Fibroblast of lung (primary cell): ENCODE measurements around the gene FNTB.

Experiments used
- CTCF ChIP-seq, 2 donors: IDR thresholded peaks in 1 of 2; conservative IDR thresholded peaks in 1 of 2; 1 replicate in 1 of 2; 2 replicates in 1 of 2; pipeline ENCODE4 v1.5.1; 2011 to 2012; ENCODE audit warnings: low read length in 2 of 2, control low read depth in 1 of 2, inconsistent platforms in 1 of 2, low read depth in 1 of 2, mild to moderate bottlenecking in 1 of 2
- EZH2 ChIP-seq: IDR thresholded peaks from 2 replicates; pipeline ENCODE4 v1.5.1; 2012; ENCODE audit warnings: low read length, control low read depth, mild to moderate bottlenecking; ENCODE audit errors: missing control alignments

DNA sequence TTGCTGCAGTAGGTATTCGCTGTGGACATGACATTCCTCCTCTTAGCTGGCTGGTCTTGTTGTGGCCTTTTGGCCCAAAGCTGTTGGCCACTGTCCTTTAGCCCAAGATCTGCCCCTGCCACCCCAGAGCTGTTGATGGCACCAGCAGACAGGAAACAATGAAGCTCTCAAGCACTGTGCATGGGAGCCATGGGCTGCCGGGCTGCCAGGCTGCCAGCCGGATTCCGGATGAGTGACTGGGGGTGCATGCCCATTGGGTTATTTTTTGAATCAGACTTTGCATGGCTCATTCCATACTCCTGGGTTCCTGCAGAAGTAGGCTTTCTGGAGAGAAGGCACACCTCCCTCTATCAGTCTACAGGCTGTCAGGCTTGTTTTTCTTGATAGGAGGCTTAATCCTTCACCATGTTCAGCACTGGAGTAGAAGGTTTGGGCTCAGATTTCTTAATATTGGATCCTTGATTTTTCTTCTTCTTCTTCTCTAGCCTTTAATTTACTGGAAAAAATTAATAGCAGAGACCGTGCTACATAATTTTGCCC lies 83.2 kb downstream of the FNTB start:
- no peak for TF ChIP-seq CTCF (conservative IDR thresholded peaks at IDR 0.05 in 1 of 2, IDR thresholded peaks at IDR 0.05 in 1 of 2; ENCODE audit: low read depth in 1 of 2, low read length in 2 of 2)
- TF ChIP-seq EZH2: no peak
